Fibroblast of mammary gland (primary cell): Measurements from ENCODE around the gene PTGER3.
A peak's percentile ranks its signal among the peaks of the same experiment; 100 is the strongest.

Source experiments
- DNase-seq: peaks from one replicate; pipeline ENCODE4 v3.0.0-alpha.2; 2010; ENCODE audit warnings: low read depth
- H3K4me3 ChIP-seq: 2 replicates; pipeline ENCODE4 v1.5.1; 2011; ENCODE audit warnings: low read depth, mild to moderate bottlenecking, low read length, moderate library complexity; ENCODE audit not compliant: control insufficient read depth
- CTCF ChIP-seq: conservative IDR thresholded peaks from 2 replicates; pipeline ENCODE4 v1.5.1; 2011; ENCODE audit warnings: low read depth, low read length, inconsistent platforms; ENCODE audit not compliant: control insufficient read depth, insufficient read depth

The PTGER3 gene

GRCh38 chr1:71053146-71053545, 5.5 kb upstream of the PTGER3 start:
- no peak for TF ChIP-seq CTCF
- DNase-seq: no peak
- no peak overlapping the region for H3K4me3 ChIP-seq

- DNase-seq: peak; percentile 76
- peak; percentile 81 for TF ChIP-seq CTCF
- H3K4me3 ChIP-seq: no peak overlapping the region
Observed at GRCh38 chr1:71049951-71050598, 2.5 kb upstream of the PTGER3 start.

- no peak for DNase-seq
- no peak for TF ChIP-seq CTCF
- peak overlapping the region; percentile 30 for H3K4me3 ChIP-seq
Observed at GRCh38 chr1:71046891-71047634, 553 bp downstream of the PTGER3 start.

GRCh38 chr1:71045463-71046028, 2.1 kb downstream of the PTGER3 start:
- H3K4me3 ChIP-seq: no peak overlapping the region
- no peak for TF ChIP-seq CTCF

GRCh38 chr1:71044833-71045232, 2.8 kb downstream of the PTGER3 start:
- DNase-seq: no peak
- no peak for TF ChIP-seq CTCF
- H3K4me3 ChIP-seq: no peak overlapping the region

More at GRCh38 chr1:71045463-71046028, 2.1 kb downstream of the PTGER3 start:
- DNase-seq: no peak

- no peak for DNase-seq
- H3K4me3 ChIP-seq: no peak overlapping the region
- TF ChIP-seq CTCF: no peak
Observed at GRCh38 chr1:71043065-71043464, 4.6 kb downstream of the PTGER3 start.
